Ecto neural progenitor cell (in vitro differentiated cells): ENCODE results near the gene UPB1.

Experiments
- DNase-seq: peaks from one replicate; pipeline ENCODE4 v3.0.0-alpha.2; 2018; ENCODE audit warnings: low spot score

The UPB1 gene

GRCh38 chr22:24494528-24495364 is at the start of gene UPB1:
Gene UPB1 (plus strand): TSS chr22:24495332. CDS start chr22:24495404, 72 bp downstream.
- no peak for DNase-seq

- no peak for DNase-seq
These were observed 49.5 kb upstream of the UPB1 start for GRCh38 chr22:24445481-24446259.

GRCh38 chr22:24446260-24446611 is 48.9 kb upstream of the UPB1 start:
- DNase-seq = no peak

- no peak for DNase-seq
These were observed 44.5 kb upstream of the UPB1 start for GRCh38 chr22:24450610-24451009.

GRCh38 chr22:24451162-24451561 is 44.0 kb upstream of the UPB1 start:
- DNase-seq = no peak

- DNase-seq = no peak
These were observed 41.3 kb upstream of the UPB1 start for GRCh38 chr22:24453853-24454252.

GRCh38 chr22:24455039-24455438 is 40.1 kb upstream of the UPB1 start:
- DNase-seq = no peak

- DNase-seq = no peak
These were observed 39.2 kb upstream of the UPB1 start for GRCh38 chr22:24455751-24456426.

- DNase-seq = no peak
These were observed 37.2 kb upstream of the UPB1 start for GRCh38 chr22:24457894-24458420.

- DNase-seq = no peak
These were observed 35.2 kb upstream of the UPB1 start for GRCh38 chr22:24459911-24460310.

GRCh38 chr22:24460418-24461089 is 34.6 kb upstream of the UPB1 start:
- no peak for DNase-seq

GRCh38 chr22:24463071-24463760 is 31.9 kb upstream of the UPB1 start:
- no peak for DNase-seq

- no peak for DNase-seq
These were observed 29.6 kb upstream of the UPB1 start for GRCh38 chr22:24465566-24465965.

GRCh38 chr22:24465975-24466374 is 29.2 kb upstream of the UPB1 start:
- no peak for DNase-seq

GRCh38 chr22:24466716-24467328 is 28.3 kb upstream of the UPB1 start:
- no peak for DNase-seq

- DNase-seq = no peak
These were observed 27.8 kb upstream of the UPB1 start for GRCh38 chr22:24467340-24467739.

- no peak for DNase-seq
These were observed 23.6 kb upstream of the UPB1 start for GRCh38 chr22:24471570-24471969.

- DNase-seq = no peak
These were observed 21.8 kb upstream of the UPB1 start for GRCh38 chr22:24473284-24473683.

- no peak for DNase-seq
These were observed 20.9 kb upstream of the UPB1 start for GRCh38 chr22:24474221-24474620.

GRCh38 chr22:24474649-24475255 is 20.4 kb upstream of the UPB1 start:
- DNase-seq = no peak
